GM15510 (cell line): ENCODE measurements around the gene TMEM222.
A peak's percentile ranks its signal among the peaks of the same experiment; 100 is the strongest.

ENCODE experiments used
- POLR2A ChIP-seq: IDR thresholded peaks from 3 replicates; pipeline ENCODE4 v1.6.1; 2011; ENCODE audit warnings: borderline replicate concordance; ENCODE audit not compliant: insufficient read length; ENCODE audit errors: extremely low read depth

TMEM222 gene

DNA sequence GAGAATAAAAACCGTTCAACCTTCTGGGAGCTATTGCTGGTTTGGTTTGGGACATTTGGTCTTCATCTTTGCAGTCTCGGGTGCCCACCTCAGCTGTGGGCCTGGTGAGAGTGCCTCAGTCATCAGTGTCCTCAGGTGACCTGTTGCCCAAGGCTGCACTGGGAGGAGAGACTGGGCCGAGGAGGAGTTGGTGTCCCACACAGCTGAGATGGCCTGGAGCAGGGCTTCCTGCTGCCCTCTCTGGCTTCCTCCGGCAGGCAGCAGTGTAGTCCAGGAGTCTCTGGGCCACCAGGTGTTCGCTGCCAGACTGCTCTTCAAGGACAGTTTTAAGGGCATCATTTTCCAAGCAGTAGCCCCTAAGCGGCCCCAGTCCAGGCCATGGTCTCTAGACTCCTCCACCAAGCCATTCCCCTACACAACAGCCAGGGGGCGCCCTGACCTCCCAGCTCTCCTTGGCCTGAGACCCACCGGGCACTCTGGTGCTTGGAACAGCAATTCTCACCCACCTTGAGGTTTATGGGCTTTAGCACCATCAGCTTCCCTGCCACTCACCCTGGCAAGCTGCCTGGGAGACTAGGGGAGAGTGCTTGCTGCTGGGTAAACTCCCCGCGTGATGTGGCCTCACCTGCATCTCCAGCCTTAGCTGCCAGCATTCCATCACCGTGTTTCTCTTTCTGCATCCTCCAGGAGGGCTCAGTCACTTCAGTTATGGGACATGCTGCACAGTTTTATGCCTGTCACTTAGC, 10.7 kb downstream of the TMEM222 start:
- no peak for TF ChIP-seq POLR2A

DNA sequence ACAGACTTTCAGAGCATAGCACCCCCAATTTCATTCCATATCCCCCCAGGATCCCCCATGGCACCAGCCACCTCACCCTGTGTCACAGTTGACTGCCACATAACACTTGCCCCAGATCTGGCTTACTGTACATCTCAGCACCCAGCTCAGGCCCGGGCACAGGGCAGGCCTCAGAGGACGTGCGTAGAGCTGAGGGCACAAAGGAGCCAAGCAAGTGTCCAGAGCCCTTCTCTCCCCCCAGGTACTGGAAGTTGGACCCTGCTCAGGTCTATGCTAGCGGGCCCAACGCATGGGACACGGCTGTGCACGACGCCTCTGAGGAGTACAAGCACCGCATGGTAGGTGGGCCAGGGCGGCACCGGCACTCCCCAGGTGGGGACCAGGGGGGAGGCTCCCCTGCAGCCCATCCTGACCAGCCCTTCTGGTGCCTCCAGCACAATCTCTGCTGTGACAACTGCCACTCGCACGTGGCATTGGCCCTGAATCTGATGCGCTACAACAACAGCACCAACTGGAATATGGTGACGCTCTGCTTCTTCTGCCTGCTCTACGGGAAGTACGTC, 11.8 kb downstream of the TMEM222 start:
- TF ChIP-seq POLR2A: no peak

DNA sequence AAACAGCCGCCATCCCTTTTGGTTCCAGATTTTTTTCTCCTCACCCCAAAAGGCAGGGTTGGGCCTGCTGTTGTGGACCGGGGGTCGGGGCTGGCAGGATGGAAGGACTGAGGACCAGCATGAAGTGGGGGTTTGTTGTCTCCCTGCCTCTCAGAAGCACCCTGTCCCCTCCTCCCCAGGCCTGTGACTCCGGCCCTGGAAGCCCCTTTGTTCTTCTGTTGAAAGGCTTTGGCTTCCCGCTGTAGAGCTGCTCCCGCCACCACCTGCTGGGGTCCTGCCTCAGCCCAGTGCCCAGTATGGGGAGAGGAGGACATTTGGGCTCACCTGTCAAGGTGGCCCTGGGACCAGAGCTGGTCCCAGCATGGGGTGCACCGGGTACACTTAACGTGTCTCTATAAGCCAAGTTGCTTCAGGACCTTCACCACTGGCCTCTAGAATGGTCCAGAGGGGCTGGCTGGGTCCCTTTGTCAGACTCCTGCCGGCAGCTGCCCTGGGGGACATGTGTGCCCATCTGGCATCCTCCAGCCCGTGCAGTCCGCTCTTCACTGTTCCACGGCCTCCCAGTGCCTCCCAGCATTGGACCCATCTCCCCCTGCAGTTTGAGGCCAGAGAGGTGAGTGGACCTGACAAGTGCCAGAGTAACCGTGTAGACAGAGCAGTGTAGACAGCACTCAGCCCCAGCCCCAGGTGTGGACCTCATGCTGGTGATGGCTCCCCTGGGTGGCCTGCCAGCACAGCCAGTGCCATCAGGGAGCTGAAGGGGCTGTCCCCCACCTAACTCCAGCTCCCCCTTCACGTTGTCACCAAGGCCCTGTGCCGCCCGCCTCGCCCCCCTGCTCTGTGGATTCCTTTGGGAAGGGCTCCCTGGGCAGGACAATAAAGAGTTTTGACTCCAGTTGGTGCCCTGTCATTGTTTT, 13.8 kb downstream of the TMEM222 start:
- TF ChIP-seq POLR2A: no peak

DNA sequence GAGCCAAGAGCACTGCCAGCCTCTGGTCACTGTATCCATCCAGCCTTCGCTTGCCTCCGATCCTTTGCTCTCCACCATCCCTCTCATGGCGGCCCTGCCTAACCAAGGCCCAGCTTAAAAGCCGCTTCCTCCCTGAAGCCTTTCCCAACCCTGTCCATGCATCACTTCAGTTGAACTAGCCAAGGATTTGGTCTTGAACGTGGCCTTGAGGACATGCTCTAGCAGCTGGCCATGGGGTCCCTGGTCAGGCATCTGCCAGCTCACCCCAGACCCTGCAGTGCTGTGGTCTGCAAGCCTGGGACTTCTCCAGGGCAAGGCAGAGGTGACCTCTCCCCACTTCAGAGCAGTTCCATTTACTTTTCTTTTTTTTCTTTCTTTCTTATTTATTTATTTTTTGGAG, 14.8 kb downstream of the TMEM222 start:
- TF ChIP-seq POLR2A: no peak

DNA sequence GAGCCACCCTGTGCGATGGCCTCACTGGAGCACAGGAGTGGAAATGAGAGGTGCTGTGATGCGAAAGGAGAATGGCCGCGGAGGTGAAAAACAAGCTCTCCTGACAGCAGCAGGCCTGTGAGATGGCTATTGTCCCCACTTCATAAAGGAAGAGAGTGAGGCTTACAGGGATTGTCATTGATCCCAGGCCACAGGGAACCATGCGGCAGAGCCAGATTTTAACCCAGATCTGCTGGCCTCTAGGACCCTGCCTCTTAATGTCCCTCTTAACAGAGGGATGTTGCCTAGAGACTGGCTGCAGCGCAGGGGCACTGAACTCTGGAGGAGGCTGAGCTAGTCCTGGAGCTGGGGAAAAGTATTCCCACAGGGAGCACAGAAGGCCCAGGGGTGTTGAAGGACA, 16.8 kb downstream of the TMEM222 start:
- no peak for TF ChIP-seq POLR2A

DNA sequence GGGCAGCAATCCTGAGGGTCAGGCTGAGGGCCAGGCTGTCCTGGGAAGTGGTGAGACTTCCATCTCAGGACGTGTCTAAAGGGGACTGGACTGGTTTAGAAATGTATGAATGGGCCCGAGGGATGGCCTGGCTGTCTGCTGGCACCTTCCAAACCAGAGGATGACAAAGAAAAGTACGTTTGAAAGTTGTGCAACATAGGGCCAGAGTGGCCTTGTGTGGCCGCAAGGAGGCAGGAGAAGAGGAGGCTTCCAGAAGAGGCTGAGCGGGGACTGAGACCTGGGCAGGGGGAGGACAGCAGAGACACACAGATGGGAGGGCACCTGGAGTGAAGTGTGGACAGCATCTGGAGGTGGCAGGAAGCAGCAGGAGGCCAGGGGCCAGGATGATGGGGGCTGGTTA, 17.2 kb downstream of the TMEM222 start:
- TF ChIP-seq POLR2A: no peak

DNA sequence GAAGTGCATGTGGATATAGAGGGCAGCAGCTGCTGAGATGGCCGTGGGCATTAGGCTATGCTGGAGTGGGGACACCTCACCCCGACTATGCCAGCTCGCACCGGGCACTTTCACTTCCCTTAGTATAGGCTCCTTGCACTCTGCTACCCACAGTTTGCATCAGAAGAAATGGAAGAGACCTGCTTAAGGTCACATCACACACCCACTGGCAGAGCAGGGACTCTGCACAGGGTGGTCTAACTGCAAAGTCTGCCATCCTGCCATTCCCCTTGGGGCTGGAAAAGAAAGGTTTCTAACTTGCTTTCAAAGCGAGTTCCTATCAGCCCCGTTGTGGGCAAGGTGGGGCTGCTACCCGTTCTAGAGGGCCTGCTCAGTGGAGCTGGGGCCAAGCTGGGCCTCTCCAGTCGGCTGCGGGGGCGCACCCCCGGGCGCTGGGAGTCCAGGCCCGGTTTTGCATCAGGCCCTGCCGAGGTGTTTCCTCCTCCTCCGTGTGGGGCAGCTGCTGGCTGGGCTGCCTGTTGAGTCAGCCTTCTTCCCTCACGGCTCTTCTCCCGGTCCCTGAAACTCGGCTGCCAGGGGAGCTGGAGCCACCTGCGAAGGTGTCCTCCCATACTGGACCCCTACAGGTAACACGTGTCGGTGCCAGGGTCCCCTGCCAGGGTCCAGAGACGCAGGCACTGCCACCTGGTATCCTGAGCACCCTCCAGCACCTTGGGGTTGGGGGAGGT, 19.7 kb downstream of the TMEM222 start, which contains the start of gene SYTL1:
TSS of gene SYTL1 (plus strand) at position 498 of the 728 bp plus-strand sequence. CDS start 3,313 bp downstream, outside the sequence.
- peak; percentile 58 for TF ChIP-seq POLR2A

DNA sequence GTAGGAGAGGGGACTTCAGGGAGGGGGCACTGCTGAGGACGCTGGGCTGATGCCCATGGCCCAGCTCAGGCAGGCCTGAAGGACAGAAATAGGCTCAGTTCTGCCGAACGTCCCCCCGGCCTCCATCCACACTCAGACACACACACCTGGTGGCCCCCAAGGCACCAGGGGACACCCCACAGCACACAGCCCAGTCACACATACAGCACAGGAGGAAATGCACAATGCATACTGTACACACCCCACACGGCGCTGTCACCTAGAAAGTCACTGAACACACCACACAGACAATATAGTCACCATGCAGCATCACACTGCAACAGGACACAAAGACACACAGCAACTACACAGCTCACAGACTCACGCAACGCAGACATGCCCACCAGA, 20.4 kb downstream of the TMEM222 start:
- TF ChIP-seq POLR2A: no peak

DNA sequence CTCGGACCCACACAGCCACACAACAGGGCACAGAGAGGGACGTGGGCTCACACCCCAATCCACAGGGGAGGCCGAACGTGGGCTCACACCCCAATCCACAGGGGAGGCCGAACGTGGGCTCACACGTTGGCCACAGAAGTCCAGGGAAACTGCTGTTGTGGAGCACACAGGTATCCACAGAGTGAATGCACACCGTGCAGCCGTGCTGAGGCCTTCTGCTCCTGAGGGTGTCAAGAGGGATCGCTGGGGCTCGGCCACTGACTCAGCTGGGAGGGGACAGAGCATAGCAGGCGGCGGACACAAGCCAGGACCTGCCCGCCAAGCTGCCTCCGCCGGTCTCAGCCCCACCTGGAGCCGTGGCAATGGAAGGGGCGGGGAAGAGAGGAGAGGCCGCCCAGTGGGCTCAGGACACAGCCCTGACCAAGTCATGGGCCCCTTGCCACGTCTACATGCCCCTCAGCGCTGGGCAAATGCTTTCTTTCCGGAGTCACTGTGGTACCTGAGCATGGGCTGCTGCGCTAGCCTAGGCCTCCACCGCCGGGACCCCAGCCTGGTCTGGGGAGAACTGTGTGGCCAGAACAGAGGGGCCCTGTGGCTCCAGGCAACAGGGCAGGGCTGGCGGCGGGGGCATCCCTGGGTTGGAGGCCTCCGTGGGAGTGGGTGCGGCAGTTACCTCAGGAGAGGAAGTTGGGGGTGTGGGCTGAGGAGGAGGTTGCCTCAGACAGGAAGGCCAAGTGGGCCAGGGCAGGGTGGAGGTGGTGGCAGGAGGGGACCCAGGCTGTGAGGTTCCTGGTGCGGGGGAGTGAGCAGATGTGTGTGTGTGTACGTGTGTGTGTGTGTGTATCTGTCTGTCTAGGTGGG, 21.0 kb downstream of the TMEM222 start:
- TF ChIP-seq POLR2A: peak; percentile 34

DNA sequence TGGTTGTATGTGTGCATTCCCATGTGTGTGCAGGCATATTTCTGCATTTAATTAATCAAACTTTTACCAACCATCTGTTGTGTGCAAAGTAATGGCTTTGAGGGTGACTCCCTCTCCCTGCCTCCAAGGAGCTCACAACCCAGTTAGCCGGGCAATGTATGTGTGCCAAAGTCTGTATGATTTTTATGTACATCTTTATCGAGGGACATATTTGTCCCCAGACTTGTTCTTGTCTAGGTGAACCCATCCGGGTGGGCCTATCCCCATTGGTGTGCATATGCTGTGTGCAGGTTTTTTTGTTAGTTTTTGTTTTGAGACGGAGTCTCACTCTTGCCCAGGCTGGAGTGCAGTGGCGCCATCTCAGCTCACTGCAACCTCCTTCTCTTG, 21.7 kb downstream of the TMEM222 start:
- TF ChIP-seq POLR2A: no peak

DNA sequence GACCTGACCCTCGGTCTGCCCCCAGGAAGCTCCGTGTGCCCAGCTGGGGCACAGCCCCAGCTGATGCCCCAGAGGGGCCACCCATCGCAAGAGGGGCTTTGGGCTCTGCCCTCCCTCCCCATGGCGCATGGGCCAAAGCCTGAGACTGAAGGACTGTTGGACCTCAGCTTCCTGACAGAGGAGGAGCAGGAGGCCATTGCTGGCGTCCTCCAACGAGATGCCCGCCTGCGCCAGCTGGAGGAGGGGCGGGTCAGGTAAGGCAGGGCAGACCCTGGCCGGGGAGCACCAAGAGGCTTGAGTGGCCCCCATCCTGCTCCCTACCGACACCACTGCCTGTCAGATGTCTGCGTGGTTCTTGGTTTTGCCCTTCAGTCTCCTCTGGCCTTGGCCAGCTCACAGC, 23.3 kb downstream of the TMEM222 start:
- no peak for TF ChIP-seq POLR2A

DNA sequence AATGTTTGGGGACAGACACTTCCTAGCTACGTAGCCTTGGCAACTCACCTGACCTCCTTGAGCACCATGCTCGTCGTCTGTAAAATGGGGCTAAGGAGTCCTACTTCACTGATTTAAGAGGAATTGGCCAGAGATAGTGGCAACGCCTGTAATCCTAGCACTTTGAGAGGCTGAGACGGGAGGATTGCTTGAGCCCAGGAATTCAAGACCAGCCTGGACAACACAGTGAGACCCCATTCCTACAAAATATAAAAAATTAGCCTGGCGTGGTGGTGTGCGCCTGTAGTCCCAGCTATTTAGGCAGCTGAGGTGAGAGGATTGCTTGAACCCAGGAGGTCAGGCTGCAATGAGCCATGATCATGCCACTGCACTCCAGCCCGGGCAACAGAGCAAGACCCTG, 24.4 kb downstream of the TMEM222 start:
- TF ChIP-seq POLR2A: no peak

DNA sequence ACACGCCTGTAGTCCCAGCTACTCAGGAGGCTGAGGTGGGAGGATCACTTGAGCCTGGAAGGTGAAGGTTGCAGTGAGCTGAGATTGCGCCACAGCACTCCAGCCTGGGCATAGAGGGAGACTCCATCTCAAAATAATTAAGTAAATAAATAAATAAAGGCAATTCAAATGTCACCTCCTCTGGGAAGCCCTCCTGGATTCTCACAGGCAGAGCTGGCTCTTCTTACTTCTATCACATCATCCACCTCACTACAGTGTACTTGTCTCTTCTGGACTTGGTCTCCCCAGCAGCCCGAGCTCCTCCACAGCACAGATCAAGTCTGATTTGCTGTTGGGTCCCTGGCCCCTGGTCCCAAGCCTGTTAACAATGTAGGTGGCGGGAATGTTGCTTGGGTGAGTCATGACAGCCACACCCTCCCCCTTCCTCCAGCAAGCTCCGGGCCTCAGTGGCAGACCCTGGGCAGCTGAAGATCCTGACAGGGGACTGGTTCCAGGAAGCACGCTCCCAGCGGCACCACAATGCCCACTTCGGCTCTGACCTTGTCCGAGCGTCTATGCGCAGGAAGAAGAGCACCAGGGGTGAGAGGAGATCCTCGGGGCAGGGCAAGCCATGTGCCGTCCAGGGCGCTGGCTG, 25.1 kb downstream of the TMEM222 start:
- TF ChIP-seq POLR2A: no peak

DNA sequence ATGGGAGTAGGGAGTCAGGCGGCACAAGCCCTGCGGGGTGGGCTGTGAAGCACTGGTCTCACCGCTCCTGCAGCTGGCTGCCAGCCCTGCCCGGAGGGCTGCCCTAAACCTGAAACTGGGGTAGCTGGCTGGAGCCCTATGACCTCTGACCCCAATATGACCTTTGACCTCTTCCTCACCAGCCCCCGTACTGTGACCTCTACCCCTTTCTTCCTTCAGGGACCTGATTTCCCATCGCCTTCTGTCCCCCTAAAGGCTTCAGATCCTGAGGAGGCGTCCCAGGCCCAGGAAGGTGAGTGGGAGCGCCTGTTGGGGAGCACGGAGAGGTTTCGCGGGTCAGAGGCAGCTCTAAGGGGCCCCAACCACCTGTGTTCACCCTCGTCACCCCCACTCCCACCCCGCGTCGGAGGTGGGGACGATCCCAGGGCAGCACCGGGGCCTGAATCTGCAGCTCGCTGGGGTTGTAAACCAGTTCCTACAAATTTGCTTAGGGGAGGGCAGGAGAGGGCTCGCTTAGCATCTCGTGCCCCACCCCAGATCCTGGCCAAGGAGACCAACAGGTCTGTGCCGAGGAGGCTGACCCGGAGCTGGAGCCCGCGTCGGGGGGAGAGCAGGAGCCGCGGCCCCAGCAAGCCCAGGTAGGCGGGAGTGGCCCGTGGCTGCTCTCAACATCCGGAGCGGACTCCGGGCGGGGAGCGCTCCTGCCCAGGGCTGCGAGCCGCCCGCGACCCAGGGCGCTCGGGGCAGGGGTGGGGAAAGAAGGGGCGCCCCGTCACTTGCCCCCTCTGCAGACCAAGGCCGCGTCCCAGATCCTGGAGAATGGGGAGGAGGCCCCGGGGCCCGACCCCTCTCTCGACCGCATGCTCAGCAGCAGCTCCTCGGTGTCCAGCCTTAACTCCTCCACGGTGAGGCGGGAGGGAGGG, 27.2 kb downstream of the TMEM222 start:
- no peak for TF ChIP-seq POLR2A
